HepG2 (cell line): ENCODE data around the gene SLC16A1. TPM values are rescaled to one million over a fixed set of nuclear protein-coding genes. Genes with fewer than 3 reads are reported as not detected.

Experiments used
- ATF4 ChIP-seq, 2 experiments: fragments of 450-650 bp in 1 of 2; sonication (generic) in 1 of 2; formaldehyde crosslinking; IDR thresholded peaks; 2 replicates each; pipeline versions ENCODE4 v1.5.0 to v1.8.0; 2020 to 2022; ENCODE audit warnings: mild to moderate bottlenecking in 1 of 2, missing genetic modification reagents in 1 of 2
- CBX2 ChIP-seq, 2 experiments: fragments of 200-600 bp in 1 of 2; sonication (generic); formaldehyde crosslinking in 1 of 2; IDR thresholded peaks; 2 replicates each; pipeline versions ENCODE4 v1.7.0 to v1.8.1; 2018 to 2022; ENCODE audit warnings: low read depth in 2 of 2, low read length in 1 of 2, mild to moderate bottlenecking in 1 of 2, missing genetic modification reagents in 1 of 2
- ELF1 ChIP-seq: sonication (generic); formaldehyde crosslinking; IDR thresholded peaks from 2 replicates; pipeline ENCODE4 v1.4.0; 2020; ENCODE audit warnings: missing genetic modification reagents
- FIP1L1 ChIP-seq: fragments of 200-400 bp; formaldehyde crosslinking; IDR thresholded peaks from 2 replicates; pipeline ENCODE4 v1.6.1; 2018; ENCODE audit warnings: low read depth, mild to moderate bottlenecking, low read length, moderate library complexity, borderline replicate concordance; ENCODE audit not compliant: insufficient read depth
- HDAC6 ChIP-seq: fragments of 200-600 bp; sonication (generic); IDR thresholded peaks from 2 replicates; pipeline ENCODE4 v1.7.0; 2017; ENCODE audit warnings: mild to moderate bottlenecking, antibody characterized with exemption, low read length, low read depth
- IRX3 ChIP-seq: sonication (generic); formaldehyde crosslinking; IDR thresholded peaks from 2 replicates; pipeline ENCODE4 v1.8.1; 2023; ENCODE audit warnings: mild to moderate bottlenecking, low read depth, missing genetic modification reagents, borderline replicate concordance
- MAFF ChIP-seq: IDR thresholded peaks from 2 replicates; pipeline ENCODE4 v1.6.1; 2011; ENCODE audit warnings: low read depth, low read length, improper control_type of control experiment
- MED1 ChIP-seq: sonication (generic); formaldehyde crosslinking; IDR thresholded peaks from 2 replicates; pipeline ENCODE4 v1.4.0; 2020; ENCODE audit warnings: missing genetic modification reagents
- PRDM15 ChIP-seq: sonication (generic); formaldehyde crosslinking; IDR thresholded peaks from 2 replicates; pipeline ENCODE4 v1.4.0; 2020; ENCODE audit warnings: missing genetic modification reagents
- RELA ChIP-seq: sonication (generic); formaldehyde crosslinking; IDR thresholded peaks from 2 replicates; pipeline ENCODE4 v1.4.0; 2020; ENCODE audit warnings: missing genetic modification reagents
- RXRA ChIP-seq: sonication (generic); formaldehyde crosslinking; IDR thresholded peaks from 2 replicates; pipeline ENCODE4 v1.5.1; 2020; ENCODE audit warnings: missing genetic modification reagents
- SMYD3 ChIP-seq: sonication (generic); formaldehyde crosslinking; IDR thresholded peaks from 2 replicates; pipeline ENCODE4 v1.8.1; 2023; ENCODE audit warnings: mild to moderate bottlenecking, missing genetic modification reagents
- SP5 ChIP-seq: IDR thresholded peaks from 2 replicates; pipeline ENCODE4 v1.6.1; 2016; ENCODE audit warnings: low read depth, borderline replicate concordance
- TAF1 ChIP-seq: sonication (generic); formaldehyde crosslinking; IDR thresholded peaks from 2 replicates; pipeline ENCODE4 v1.4.0; 2020; ENCODE audit warnings: missing genetic modification reagents
- ZFP82 ChIP-seq: sonication (generic); formaldehyde crosslinking; IDR thresholded peaks from 2 replicates; pipeline ENCODE4 v1.5.1; 2020; ENCODE audit warnings: mild to moderate bottlenecking, missing genetic modification reagents, borderline replicate concordance
- ZNF10 ChIP-seq: sonication (generic); formaldehyde crosslinking; IDR thresholded peaks from 2 replicates; pipeline ENCODE4 v1.4.0; 2020; ENCODE audit warnings: mild to moderate bottlenecking, low read depth, missing genetic modification reagents, borderline replicate concordance
- ZNF260 ChIP-seq: sonication (generic); formaldehyde crosslinking; IDR thresholded peaks from 2 replicates; pipeline ENCODE4 v1.4.0; 2020; ENCODE audit warnings: missing genetic modification reagents, low read depth, mild to moderate bottlenecking, borderline replicate concordance
- ZNF282 ChIP-seq: fragments of 450-650 bp; IDR thresholded peaks from 2 replicates; pipeline ENCODE4 v1.6.1; 2018; ENCODE audit not compliant: partially characterized antibody
- ZNF317 ChIP-seq: sonication (generic); formaldehyde crosslinking; IDR thresholded peaks from 2 replicates; pipeline ENCODE4 v1.5.0; 2020; ENCODE audit warnings: mild to moderate bottlenecking, missing genetic modification reagents
- ZNF431 ChIP-seq: sonication (generic); formaldehyde crosslinking; IDR thresholded peaks from 2 replicates; pipeline ENCODE4 v1.9.0; 2022; ENCODE audit warnings: missing genetic modification reagents, low read depth, mild to moderate bottlenecking, borderline replicate concordance
- ZNF503 ChIP-seq: sonication (generic); formaldehyde crosslinking; IDR thresholded peaks from 2 replicates; pipeline ENCODE4 v1.4.0; 2020; ENCODE audit warnings: missing genetic modification reagents
- ZNF720 ChIP-seq: sonication (generic); formaldehyde crosslinking; IDR thresholded peaks from 2 replicates; pipeline ENCODE4 v1.4.0; 2020; ENCODE audit warnings: missing genetic modification reagents
- ZUFSP ChIP-seq: sonication (generic); formaldehyde crosslinking; IDR thresholded peaks from 2 replicates; pipeline ENCODE4 v1.9.0; 2021; ENCODE audit warnings: missing genetic modification reagents, mild to moderate bottlenecking, borderline replicate concordance
- polyA plus RNA-seq, 8 experiments: library from polyadenylated mRNA; depleted of rRNA in 3 of 8; stranded (reverse) in 7 of 8; unstranded in 1 of 8; fragments of >200 nt; fragmentation: Illumina TruSeq in 4 of 8; extraction: Trizol in 4 of 8; gene quantifications; 2 replicates each; pipeline versions ENCODE4 v1.2.1 to v1.2.3, GENCODE V29; 2011 to 2016; ENCODE audit warnings: low read depth in 4 of 8, missing spikeins in 1 of 8, mixed read lengths in 1 of 8; ENCODE audit not compliant: insufficient read depth in 1 of 8
- total RNA-seq, 5 experiments: library from RNA; depleted of rRNA; stranded (reverse); fragments of >200 nt; fragmentation: Illumina TruSeq; extraction: Trizol; gene quantifications; 2 replicates each; pipeline ENCODE4 v1.2.3, GENCODE V29; 2016; ENCODE audit warnings: low read depth in 1 of 5

The SLC16A1 gene
- total and polyA plus RNA-seq, 2 of the 13 experiments (the other 11 are each of a cell fraction or from before 2014, with no cell fraction given): 106 to 142 TPM

- no peak for TF ChIP-seq ZNF503 (CRISPR knock-in tag)
- no peak for TF ChIP-seq MAFF
- no peak for TF ChIP-seq RELA (CRISPR knock-in tag)
- TF ChIP-seq MED1: no peak
- TF ChIP-seq CBX2 (IDR thresholded peaks at IDR 0.05; ENCODE audit: low read depth, low read length): no peak
- no peak for TF ChIP-seq CBX2 (CRISPR knock-in tag; IDR thresholded peaks at IDR 0.05; ENCODE audit: low read depth)
- TF ChIP-seq ZUFSP (CRISPR knock-in tag): no peak
- TF ChIP-seq TAF1 (CRISPR knock-in tag): no peak
- no peak for TF ChIP-seq SMYD3 (CRISPR knock-in tag)
- TF ChIP-seq HDAC6: no peak
- no peak for TF ChIP-seq ZNF10 (CRISPR knock-in tag)
- TF ChIP-seq PRDM15 (CRISPR knock-in tag): no peak
- TF ChIP-seq ELF1 (CRISPR knock-in tag): no peak
- TF ChIP-seq ZNF431 (CRISPR knock-in tag): peak; percentile 2; the same call in 1 of the 2 replicates
- no peak for TF ChIP-seq ZFP82 (CRISPR knock-in tag)
- no peak for TF ChIP-seq ZNF720 (CRISPR knock-in tag)
- TF ChIP-seq RXRA (CRISPR knock-in tag): no peak
- TF ChIP-seq FIP1L1: no peak
- TF ChIP-seq ZNF260 (CRISPR knock-in tag): no peak
- no peak for TF ChIP-seq IRX3
- TF ChIP-seq ZNF282: no peak
- no peak for TF ChIP-seq SP5 (CRISPR knock-in tag)
- TF ChIP-seq ZNF317 (CRISPR knock-in tag): no peak
- TF ChIP-seq ATF4 (CRISPR knock-in tag; IDR thresholded peaks at IDR 0.05): no peak
Observed at GRCh38 chr1:112956544-112957132, 642 bp upstream of the SLC16A1 start (continued).
